HG02678 (cell line): ENCODE measurements around the gene CORT.
"Not testable (repeated sequence)": the region's sequence is repeated elsewhere in the genome, so short reads cannot be mapped to it uniquely, and the experiment has no call there.

Experiments
- ATAC-seq: cut with Tn5 transposase; IDR thresholded peaks from one replicate; pipeline ENCODE4 v1.9.1; 2021; ENCODE audit warnings: mild to moderate bottlenecking, moderate library complexity; ENCODE audit not compliant: unreplicated experiment

The CORT gene

GRCh38 chr1:10437052-10437451 lies 12.8 kb upstream of the CORT start:
- ATAC-seq, result no peak

GRCh38 chr1:10438677-10439163 lies 11.1 kb upstream of the CORT start:
- no peak for ATAC-seq

- ATAC-seq, result no peak
Measured at GRCh38 chr1:10440305-10440704, 9.5 kb upstream of the CORT start.

GRCh38 chr1:10440794-10441193 lies 9.0 kb upstream of the CORT start:
- ATAC-seq, result no peak

GRCh38 chr1:10444248-10444647 lies 5.6 kb upstream of the CORT start:
- ATAC-seq, result no peak

GRCh38 chr1:10444795-10445397 lies 4.9 kb upstream of the CORT start:
- ATAC-seq, result no peak

- no peak for ATAC-seq
Measured at GRCh38 chr1:10446790-10447422, 2.9 kb upstream of the CORT start.

GRCh38 chr1:10450156-10450814 lies 454 bp downstream of the CORT start:
- ATAC-seq, result no peak

- no peak for ATAC-seq
Measured at GRCh38 chr1:10450836-10451235, 1.0 kb downstream of the CORT start.

GRCh38 chr1:10451287-10451686 lies 1.5 kb downstream of the CORT start:
- no peak for ATAC-seq

- ATAC-seq, result no peak
Measured at GRCh38 chr1:10456048-10456447, 6.2 kb downstream of the CORT start.

GRCh38 chr1:10456661-10457060 lies 6.8 kb downstream of the CORT start:
- no peak for ATAC-seq

GRCh38 chr1:10457462-10457861 lies 7.6 kb downstream of the CORT start:
- ATAC-seq, result not testable (repeated sequence)

- no peak for ATAC-seq
Measured at GRCh38 chr1:10457875-10458274, 8.0 kb downstream of the CORT start.

GRCh38 chr1:10459184-10459583 lies 9.4 kb downstream of the CORT start:
- no peak for ATAC-seq

GRCh38 chr1:10467078-10467477 lies 17.2 kb downstream of the CORT start:
- ATAC-seq, result no peak

GRCh38 chr1:10470043-10470442 lies 20.2 kb downstream of the CORT start:
- ATAC-seq, result no peak

- no peak for ATAC-seq
Measured at GRCh38 chr1:10471411-10472219, 21.8 kb downstream of the CORT start.

GRCh38 chr1:10472220-10473144 lies 22.7 kb downstream of the CORT start, which contains the start of gene DFFA:
Gene DFFA, minus strand, starts transcription at chr1:10472529. Its CDS starts 71 bp downstream, at chr1:10472458.
- peak; percentile 79 for ATAC-seq

GRCh38 chr1:10473145-10473765 lies 23.4 kb downstream of the CORT start:
- no peak for ATAC-seq
